ENCODE data around the gene IL17RC.
"Not testable (repeated sequence)": the region's sequence is repeated elsewhere in the genome, so short reads cannot be mapped to it uniquely, and the experiment has no call there.

The IL17RC gene

GRCh38 chr3:9916734-9917680 lies at the start of gene IL17RC:
IL17RC (plus strand) TSS chr3:9917098; CDS start chr3:9917316, 218 bp downstream.
- DNase-seq, result no peak

- no peak for DNase-seq
Observed at GRCh38 chr3:9867106-9867505, 49.8 kb upstream of the IL17RC start.

DNA sequence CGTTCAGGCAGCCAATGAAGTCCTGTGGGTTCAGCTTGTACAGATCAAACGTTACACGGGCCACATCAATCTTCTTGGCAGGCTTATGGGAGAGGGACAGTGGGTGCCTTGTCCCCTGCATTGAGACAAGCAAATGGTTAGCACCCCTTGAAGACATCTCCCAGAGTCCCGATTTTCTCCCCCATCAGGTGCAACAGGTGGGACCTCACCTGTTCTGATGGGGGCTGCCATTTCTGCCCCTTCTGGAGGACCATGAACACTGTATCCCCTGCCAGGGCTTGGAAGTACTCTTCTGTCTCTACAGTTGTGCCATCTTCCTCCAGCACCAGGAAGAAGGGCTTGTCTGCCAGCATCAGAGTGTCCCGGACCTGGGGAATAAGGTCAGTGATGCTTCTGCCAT lies 46.9 kb upstream of the IL17RC start:
- DNase-seq, result no peak

DNA sequence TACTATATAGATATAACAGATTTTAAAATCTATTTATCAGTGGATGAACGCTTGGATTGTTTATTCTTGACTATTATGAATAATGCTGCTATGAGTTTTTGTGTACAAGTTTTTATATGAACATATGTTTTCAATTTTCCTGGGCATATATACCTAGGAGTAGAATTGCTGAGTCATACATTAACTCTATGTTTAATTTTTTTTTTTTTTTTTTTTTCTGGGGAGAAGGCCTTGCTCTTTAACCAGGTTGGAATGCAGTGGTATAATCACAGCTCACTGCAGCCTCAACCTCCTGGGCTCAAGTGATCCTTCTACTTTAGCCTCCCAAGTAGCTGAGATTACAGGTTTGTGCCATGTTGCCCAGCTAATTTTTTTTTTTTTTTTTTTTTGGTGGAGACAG lies 45.9 kb upstream of the IL17RC start:
- no peak for DNase-seq

- not testable (repeated sequence) for DNase-seq
Observed at GRCh38 chr3:9872067-9872466, 44.8 kb upstream of the IL17RC start.

DNA sequence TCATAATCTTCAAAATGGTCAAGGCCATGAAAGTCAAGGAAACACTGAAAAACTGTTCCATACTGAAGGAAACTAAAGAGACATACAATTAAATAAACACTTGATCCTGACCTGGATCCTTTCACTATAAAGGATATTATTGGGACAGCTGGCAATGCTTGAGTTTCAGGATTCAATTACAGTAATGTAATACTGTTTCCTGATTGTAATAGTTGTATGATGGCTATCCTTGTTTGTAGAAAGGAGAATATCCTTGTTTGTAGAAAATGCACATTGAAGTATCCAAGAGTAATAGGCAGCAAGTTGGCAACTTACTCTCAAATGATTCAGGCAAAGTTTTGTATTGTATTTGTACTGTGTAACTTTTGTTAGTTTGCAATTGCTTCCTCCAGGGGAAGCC lies 41.5 kb upstream of the IL17RC start:
- DNase-seq, result no peak

DNA sequence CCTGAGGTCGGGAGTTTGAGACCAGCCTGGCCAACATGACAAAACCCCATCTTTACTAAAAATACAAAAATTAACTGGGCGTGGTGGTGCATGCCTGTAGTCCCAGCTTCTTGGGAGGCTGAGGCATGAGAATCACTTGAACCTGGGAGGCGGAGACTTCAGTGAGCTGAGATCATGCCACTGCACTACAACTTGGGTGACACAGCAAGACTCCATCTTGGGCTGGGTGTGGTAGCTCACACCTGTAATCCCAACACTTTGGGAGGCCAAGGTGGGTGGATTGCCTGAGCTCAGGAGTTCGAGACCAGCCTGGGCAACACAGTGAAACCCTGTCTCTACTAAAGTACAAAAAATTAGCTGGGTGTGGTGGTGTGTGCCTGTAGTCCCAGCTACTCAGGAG lies 40.6 kb upstream of the IL17RC start:
- not testable (repeated sequence) for DNase-seq

DNA sequence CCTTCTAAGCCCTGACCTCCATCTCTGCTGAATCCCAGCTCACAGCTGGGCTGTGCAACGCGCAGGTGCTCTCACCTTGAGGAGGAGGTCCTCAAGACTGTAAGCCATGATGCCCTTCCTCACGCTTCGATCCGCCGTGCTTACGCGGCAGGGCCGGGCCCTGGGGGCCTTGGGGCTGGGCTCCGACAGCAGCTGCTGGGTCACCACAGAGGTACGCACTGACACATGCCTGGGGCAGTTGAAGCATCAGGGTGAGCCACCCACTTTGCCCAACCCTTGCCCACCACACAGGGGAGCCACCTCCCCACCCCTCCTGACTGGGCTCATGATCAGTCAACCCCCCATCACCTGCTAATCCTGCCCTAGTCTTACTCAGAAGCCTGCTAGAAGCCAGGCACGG lies 39.9 kb upstream of the IL17RC start:
- no peak for DNase-seq

GRCh38 chr3:9878700-9879099 lies 38.2 kb upstream of the IL17RC start:
- DNase-seq, result no peak

DNA sequence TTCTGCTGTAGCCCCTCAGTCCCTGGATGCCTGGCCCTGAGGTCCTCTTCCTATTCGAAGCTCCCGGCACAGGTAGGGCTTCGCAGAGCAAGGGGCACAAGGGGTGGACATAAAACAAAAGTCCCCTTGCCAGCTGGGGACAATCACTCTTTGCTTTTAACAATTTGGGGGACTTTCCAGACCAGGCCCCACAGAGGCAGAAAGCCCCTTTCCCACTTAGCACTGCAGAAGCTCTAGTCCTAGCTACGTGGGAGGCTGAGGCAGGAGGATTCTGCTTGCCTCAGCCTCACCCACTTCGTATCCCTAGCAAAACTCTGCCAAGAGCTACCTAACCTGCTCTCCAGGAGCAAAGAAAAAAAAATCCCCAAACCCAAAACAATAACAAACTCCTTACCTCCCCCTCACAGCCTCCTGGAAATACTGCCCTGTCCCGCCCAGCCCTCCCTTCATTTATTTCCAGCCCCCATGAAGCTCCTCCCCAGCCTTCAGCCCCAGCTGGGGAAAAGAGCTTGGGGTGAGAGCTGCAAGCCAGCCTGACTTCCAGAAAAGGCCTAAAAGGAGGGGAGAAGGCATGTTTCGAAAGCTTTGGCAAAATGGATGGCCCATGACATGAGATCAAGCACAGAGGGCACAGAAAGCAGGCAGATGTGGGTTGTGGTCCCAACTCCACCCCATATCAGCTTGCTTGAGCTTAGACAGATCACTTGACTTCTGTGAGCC lies 36.9 kb upstream of the IL17RC start, which contains the start of gene CIDEC:
Gene CIDEC, minus strand, starts transcription at position 424 of the 720 bp plus-strand sequence. CDS start 1,767 bp downstream, outside the sequence.
- no peak for DNase-seq

- no peak for DNase-seq
Observed at GRCh38 chr3:9881441-9881840, 35.5 kb upstream of the IL17RC start.

DNA sequence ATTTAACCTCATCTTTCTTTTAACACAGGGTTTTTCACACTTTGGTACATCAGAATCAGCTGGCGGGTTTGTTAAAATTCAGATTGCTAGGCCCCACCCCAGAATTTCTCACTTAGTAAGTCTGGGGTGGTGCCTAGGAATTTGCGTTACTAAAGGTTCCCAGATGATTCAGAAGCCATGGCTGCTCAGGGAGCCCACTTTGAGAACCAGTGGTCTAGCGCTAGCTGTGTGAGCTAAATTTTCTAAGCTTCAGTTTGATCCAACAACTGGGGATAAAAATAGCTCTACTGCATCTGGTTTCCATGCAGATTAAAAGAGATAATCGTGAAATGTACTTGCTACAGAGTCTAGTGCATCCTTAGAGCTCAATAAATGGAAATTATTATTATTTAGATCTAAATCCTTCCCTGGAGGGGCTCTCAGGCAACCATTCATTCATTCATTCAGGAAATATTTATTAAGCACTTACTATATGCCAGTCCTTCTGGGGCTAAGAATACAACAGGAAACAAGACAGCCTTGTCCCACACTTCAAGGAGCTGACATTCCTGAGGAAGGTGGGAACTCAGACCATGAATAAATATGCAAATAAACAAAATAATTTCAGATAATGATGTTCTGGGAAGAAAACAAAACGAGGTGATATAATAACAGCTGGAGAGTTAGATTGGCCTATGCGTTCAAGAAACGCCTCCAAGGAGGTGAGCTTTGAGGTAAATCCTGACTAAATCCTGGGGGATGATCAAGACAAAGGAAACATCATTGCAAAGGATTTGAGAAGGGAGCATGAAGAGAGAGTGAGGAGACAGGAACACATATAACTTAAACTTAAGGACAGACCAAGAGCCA lies 33.0 kb upstream of the IL17RC start:
- DNase-seq, result no peak

DNA sequence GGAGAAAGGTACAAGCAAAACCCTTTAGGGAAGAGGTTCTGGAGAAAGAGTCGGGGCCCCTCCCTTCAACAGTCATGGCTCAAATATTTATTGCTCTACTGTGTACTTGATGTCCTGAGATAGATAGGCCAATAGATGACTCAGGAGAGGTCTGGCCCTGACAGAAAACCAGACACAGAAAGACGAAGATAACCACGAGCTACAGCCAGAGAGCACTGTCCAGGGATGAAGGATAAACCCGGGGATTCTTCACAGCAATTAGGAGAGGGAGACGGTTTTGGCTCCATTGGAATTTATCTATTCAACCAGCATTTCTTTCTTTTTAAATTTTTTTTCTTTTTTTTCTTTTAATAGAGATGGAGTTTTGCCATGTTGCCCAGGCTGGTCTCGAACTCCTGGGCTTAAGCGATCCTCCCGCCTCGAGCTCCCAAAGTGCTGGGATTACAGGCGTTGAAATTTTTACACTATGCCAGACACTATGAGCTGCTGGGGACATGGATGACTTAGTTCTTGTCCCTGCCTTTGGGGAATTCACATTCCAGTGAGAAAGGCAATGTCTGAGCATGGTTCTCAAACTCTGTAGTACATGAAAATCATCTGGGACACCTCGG lies 32.2 kb upstream of the IL17RC start:
- DNase-seq, result no peak

- DNase-seq, result no peak
Observed at GRCh38 chr3:9886328-9886727, 30.6 kb upstream of the IL17RC start.

- DNase-seq, result no peak
Observed at GRCh38 chr3:9887480-9887879, 29.4 kb upstream of the IL17RC start.

GRCh38 chr3:9888540-9888939 lies 28.4 kb upstream of the IL17RC start:
- no peak for DNase-seq

- no peak for DNase-seq
Observed at GRCh38 chr3:9889405-9889804, 27.5 kb upstream of the IL17RC start.

DNA sequence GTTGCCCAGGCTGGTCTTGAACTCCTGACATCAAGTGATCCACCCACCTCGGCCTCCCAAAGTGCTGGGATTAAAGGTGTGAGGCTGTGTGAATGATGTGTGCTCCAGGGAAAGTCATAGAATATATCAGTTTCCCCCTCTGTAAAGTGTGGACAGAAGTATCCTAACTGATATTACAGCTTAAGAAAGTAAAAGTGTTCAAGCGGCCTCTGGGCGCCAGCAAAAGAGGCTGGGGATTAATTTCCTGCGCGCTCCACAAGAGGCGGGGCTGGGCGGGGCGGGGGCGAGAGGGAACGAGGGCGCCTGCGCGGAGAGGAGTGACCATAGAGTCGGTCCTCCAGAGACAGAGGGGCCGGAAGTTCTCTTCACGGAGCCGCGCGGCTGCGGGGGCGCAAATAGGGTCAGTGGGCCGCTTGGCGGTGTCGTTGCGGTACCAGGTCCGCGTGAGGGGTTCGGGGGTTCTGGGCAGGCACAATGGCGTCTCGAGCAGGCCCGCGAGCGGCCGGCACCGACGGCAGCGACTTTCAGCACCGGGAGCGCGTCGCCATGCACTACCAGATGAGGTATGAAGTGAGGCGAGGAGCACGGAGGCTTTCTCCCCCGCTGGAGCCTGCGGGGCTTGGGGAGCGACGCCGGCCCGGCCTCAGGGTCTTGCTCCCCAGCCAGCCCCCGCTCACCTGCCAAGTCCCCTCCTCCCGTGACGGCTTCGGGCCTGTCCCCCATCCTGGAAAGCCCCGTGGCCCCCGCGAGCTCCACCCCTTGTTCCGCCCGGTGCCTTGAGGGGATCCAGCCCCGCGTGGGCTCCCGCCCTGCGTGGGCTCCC lies 26.4 kb upstream of the IL17RC start, which contains the start of gene JAGN1:
Gene JAGN1, plus strand, starts transcription at position 362 of the 823 bp plus-strand sequence. Its CDS starts 113 bp downstream, at position 475.
- peak; percentile 37 for DNase-seq

DNA sequence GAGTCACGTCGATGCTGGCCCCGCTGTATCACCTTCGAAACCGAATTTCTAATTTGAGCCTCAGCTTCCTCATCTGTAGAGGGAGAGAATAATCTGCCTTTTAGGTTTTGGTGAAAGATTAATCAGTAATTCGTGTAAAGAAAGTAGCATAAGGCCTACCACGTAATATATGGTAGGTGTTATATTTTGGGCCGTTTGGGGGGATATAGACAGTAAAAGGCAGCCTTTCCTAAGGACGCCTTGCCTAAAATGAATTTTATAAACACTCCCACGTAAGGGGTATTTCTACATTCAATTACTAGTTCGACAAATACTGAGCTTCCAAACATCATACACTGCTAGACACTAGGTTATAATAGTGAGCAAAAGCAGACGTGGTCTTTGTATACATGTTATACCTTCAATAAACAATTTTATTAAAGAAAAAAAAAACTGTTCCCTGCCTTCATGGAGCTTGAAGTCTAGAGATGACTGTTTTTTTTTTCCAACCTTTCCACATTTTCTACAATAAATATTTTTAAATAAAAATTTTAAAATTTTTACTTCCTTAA lies 25.8 kb upstream of the IL17RC start:
- DNase-seq, result no peak

DNA sequence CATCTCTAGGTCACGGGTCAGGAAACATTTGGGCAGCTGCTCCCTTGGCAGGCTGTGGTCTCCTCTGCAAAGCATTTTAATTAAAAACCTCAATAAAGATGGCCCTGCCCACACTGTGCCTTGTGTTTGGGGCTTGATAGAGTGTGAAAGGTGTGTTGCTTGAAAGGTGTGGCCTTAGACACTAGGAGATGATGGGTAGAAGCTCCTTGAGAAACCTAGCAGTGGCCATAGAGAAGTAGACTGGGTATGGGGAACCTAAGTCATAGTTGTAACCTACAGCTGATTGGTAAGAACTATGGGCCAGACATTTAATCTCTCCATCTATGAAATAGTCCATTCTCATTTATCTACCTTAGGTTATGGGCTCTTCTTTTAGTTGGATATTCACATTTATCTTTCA lies 23.2 kb upstream of the IL17RC start:
- no peak for DNase-seq

GRCh38 chr3:9895715-9896114 lies 21.2 kb upstream of the IL17RC start:
- DNase-seq, result not testable (repeated sequence)
